Upper lobe of right lung (tissue), 1 donor: Measurements from ENCODE around the gene MAGEF1. TPM values are rescaled to one million over a fixed set of nuclear protein-coding genes. Genes with fewer than 3 reads are reported as not detected.

ENCODE experiments used
- ATAC-seq: fragments of 200-7000 bp; cut with Tn5 transposase; one replicate; pipeline ENCODE4 v1.9.1; 2020; ENCODE audit warnings: mild to moderate bottlenecking, moderate library complexity
- DNase-seq: peaks from one replicate; pipeline ENCODE4 v3.0.0-alpha.2; 2020
- H3K27ac ChIP-seq: fragments of 200-600 bp; one replicate; pipeline ENCODE4 v1.8.0; 2022
- H3K27me3 ChIP-seq: fragments of 200-600 bp; one replicate; pipeline ENCODE4 v1.8.0; 2022; ENCODE audit warnings: mild to moderate bottlenecking
- H3K36me3 ChIP-seq: fragments of 200-600 bp; one replicate; pipeline ENCODE4 v1.8.0; 2022
- H3K4me1 ChIP-seq: fragments of 200-600 bp; one replicate; pipeline ENCODE4 v1.8.0; 2022
- H3K4me3 ChIP-seq: fragments of 200-600 bp; one replicate; pipeline ENCODE4 v1.8.0; 2022; ENCODE audit warnings: mild to moderate bottlenecking
- H3K9me3 ChIP-seq: fragments of 200-600 bp; one replicate; pipeline ENCODE4 v1.8.0; 2022
- intact Hi-C: fragments of 100-400 bp; cut with DNase I; formaldehyde crosslinking; loops from one replicate; pipeline ENCODE4 v1.11.0; 2022
- total RNA-seq: library from RNA; stranded (reverse); fragmentation: NEBNext Ultra II Directional; extraction: Animal tissue kit (Norgen Biotek cat#: 25700); gene quantifications from one replicate; pipeline ENCODE4 v1.2.1, GENCODE V29; 2021
- TF ChIP-seq, protein P1 (sequence below): fragments of 200-600 bp; IDR thresholded peaks from one replicate; pipeline ENCODE4 v1.8.0; 2022; ENCODE audit warnings: antibody characterized with exemption
- donor health status: DM: no; HTN: yes; CAD: no; lungs with severe emphysema.

MAGEF1 gene
- total RNA-seq, 1 donor from 2014 or later, result 30.3 TPM

DNA sequence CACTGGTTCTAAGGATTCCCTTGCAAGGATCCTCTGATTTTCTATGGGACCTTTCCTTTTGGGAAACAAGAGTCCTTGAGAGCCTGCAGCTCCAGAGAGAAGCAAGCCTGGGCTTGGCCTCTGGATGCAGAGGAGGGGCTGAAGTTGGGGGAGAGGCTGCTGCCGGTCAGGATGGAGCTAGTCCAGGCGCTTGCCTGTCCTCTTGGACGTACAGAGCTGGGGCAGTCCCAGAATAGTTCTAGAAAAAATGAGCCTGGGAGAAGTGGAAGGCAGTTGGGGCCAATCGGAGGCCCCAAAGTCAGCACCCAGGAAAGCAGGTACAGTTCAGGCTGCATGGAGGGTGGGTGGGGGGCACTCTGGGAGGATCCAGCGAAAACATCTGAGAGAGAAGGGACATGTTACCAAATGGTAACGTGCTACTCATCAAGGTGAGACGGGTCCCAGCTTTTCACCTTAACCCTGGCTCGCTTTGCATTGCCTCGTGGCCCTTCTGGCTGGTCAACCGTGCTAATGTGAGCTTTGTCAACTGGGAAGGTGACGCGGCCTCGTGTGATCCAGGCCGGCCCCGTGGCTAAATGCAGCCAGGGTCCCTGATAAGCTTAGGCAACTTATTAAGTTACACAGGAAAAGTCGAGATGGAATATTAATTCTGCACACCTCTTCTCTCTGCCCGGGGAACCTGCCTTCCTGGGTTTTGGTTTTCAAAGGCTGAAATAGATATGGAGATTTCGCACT lies 38.7 kb upstream of the MAGEF1 start:
- H3K27me3 ChIP-seq, result no peaks in the 10 kb centered on the region
- DNase-seq (no peak), ATAC-seq (no peak)
- no peak overlapping the region for H3K4me3 ChIP-seq
- no peaks in the 10 kb centered on the region for H3K9me3 ChIP-seq
- H3K36me3 ChIP-seq, result no peaks in the 10 kb centered on the region
- intact Hi-C loops, result no loop called here
- H3K27ac ChIP-seq, result no peak overlapping the region
- TF ChIP-seq, protein P1, sequence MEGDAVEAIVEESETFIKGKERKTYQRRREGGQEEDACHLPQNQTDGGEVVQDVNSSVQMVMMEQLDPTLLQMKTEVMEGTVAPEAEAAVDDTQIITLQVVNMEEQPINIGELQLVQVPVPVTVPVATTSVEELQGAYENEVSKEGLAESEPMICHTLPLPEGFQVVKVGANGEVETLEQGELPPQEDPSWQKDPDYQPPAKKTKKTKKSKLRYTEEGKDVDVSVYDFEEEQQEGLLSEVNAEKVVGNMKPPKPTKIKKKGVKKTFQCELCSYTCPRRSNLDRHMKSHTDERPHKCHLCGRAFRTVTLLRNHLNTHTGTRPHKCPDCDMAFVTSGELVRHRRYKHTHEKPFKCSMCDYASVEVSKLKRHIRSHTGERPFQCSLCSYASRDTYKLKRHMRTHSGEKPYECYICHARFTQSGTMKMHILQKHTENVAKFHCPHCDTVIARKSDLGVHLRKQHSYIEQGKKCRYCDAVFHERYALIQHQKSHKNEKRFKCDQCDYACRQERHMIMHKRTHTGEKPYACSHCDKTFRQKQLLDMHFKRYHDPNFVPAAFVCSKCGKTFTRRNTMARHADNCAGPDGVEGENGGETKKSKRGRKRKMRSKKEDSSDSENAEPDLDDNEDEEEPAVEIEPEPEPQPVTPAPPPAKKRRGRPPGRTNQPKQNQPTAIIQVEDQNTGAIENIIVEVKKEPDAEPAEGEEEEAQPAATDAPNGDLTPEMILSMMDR, result no peak
- H3K4me1 ChIP-seq, result no peaks in the 10 kb centered on the region

DNA sequence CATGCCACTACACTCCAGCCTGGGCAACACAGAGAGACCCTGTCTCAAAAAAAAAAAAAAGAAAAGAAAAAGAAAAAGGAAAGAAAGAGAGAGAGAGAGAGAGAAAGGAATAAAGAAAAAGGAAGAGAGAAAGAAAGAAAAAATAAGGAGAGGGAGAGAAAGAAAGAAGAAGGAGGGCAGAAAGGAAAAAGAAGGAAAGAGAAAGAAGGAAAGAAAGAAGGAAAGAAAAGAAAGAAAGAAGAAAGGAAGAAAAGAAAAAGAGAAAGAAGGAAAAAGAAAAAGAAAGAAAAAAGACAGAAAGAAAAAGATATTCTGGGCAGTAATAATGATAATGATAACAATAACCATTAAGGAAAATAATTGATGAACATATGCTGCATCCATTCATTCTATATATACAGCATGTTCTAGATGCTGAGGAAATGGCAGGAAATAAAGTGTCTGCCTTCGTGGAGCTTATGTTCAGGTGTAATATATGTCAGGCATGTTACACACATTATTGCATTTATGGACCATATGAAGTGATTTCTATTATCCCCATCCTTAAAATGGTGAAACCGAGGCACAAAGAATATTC lies 37.4 kb upstream of the MAGEF1 start:
- Histone ChIP-seq H3K9me3 (no peaks in the 10 kb centered on the region), H3K4me3 (no peak overlapping the region), H3K27me3 (no peaks in the 10 kb centered on the region), H3K36me3 (no peaks in the 10 kb centered on the region), H3K27ac (no peak overlapping the region), H3K4me1 (no peaks in the 10 kb centered on the region)
- ATAC-seq (no peak), DNase-seq (no peak)
- intact Hi-C loops, result no loop called here
- TF ChIP-seq, protein P1, result no peak

- intact Hi-C loops, result no loop called here
- DNase-seq (no peak), ATAC-seq (peak; percentile 24)
- no peaks in the 10 kb centered on the region for H3K9me3 ChIP-seq
- no peaks in the 10 kb centered on the region for H3K27me3 ChIP-seq
- H3K4me1 ChIP-seq, result no peaks in the 10 kb centered on the region
- no peaks in the 10 kb centered on the region for H3K36me3 ChIP-seq
- TF ChIP-seq, protein P1, result no peak
- no peak overlapping the region for H3K27ac ChIP-seq
- H3K4me3 ChIP-seq, result no peak overlapping the region
Measured at GRCh38 chr3:184748219-184749135, 36.6 kb upstream of the MAGEF1 start.

GRCh38 chr3:184746131-184747120 lies 34.6 kb upstream of the MAGEF1 start:
- peak; percentile 36 for DNase-seq

More at GRCh38 chr3:184746131-184747120, 34.6 kb upstream of the MAGEF1 start:
- intact Hi-C loops, result no loop called here
- ATAC-seq, result no peak
- H3K27me3 ChIP-seq, result no peaks in the 10 kb centered on the region
- H3K4me1 ChIP-seq, result no peaks in the 10 kb centered on the region
- H3K9me3 ChIP-seq, result no peaks in the 10 kb centered on the region
- no peaks in the 10 kb centered on the region for H3K36me3 ChIP-seq
- H3K27ac ChIP-seq, result no peak overlapping the region
- H3K4me3 ChIP-seq, result no peak overlapping the region
- TF ChIP-seq, protein P1, result no peak
